K562 (cell line): ENCODE measurements around the gene ITGAV.

Experiments used
- C11orf30 ChIP-seq: fragments of 450-650 bp; IDR thresholded peaks from 2 replicates; pipeline ENCODE4 v1.6.1; 2016; ENCODE audit warnings: low read depth, mild to moderate bottlenecking
- HNRNPLL ChIP-seq: fragments of 200-400 bp; formaldehyde crosslinking; IDR thresholded peaks from 2 replicates; pipeline ENCODE4 v1.6.1; 2017; ENCODE audit warnings: low read length, low read depth, mild to moderate bottlenecking; ENCODE audit not compliant: poor library complexity, severe bottlenecking
- SP2 ChIP-seq: IDR thresholded peaks from 2 replicates; pipeline ENCODE4 v1.6.1; 2011; ENCODE audit warnings: mild to moderate bottlenecking, low read depth, low read length, moderate library complexity; ENCODE audit not compliant: poor library complexity, severe bottlenecking; ENCODE audit errors: extremely low read depth
- ZNF165 ChIP-seq: fragments of 250-450 bp; sonication (Bioruptor Pico); IDR thresholded peaks from 2 replicates; pipeline ENCODE4 v1.4.0; 2020; ENCODE audit warnings: borderline replicate concordance
- TF ChIP-seq, protein P1 (sequence below): fragments of 450-650 bp; formaldehyde crosslinking; IDR thresholded peaks from 2 replicates; pipeline ENCODE4 v1.4.0; 2022; ENCODE audit warnings: missing genetic modification characterization
- TF ChIP-seq, protein P2 (sequence below), 3 experiments: IDR thresholded peaks in 2 of 3; conservative IDR thresholded peaks in 1 of 3; 2 replicates each; pipeline ENCODE4 v1.5.1; 2011 to 2012; ENCODE audit warnings: low read length in 3 of 3, mild to moderate bottlenecking in 3 of 3, control low read depth in 2 of 3, improper control_type of control experiment in 1 of 3, inconsistent platforms in 1 of 3, low read depth in 1 of 3, mixed read lengths in 1 of 3, moderate library complexity in 1 of 3; ENCODE audit not compliant: insufficient read depth in 2 of 3

DNA sequence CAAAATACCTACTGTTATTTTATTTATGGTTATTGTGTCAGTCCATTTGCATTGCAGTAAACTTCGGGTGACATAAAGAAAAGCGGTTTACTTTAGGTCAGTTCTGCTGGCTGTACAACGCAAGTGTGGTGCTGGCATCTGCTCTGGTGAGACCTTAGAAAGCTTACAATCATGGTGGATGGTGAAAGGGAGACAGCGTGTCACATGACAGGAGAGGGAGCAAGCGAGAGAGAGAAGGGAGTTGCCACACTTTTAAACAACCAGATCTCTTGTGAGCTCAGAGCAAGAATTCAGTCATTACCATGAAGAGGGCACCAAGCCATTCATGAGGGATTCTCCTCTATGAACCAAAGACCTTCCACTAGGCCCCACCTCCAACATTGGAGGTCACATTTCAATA is 102.0 kb downstream of the ITGAV start:
- TF ChIP-seq, protein P1, sequence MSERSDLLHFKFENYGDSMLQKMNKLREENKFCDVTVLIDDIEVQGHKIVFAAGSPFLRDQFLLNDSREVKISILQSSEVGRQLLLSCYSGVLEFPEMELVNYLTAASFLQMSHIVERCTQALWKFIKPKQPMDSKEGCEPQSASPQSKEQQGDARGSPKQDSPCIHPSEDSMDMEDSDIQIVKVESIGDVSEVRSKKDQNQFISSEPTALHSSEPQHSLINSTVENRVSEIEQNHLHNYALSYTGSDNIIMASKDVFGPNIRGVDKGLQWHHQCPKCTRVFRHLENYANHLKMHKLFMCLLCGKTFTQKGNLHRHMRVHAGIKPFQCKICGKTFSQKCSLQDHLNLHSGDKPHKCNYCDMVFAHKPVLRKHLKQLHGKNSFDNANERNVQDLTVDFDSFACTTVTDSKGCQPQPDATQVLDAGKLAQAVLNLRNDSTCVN (CRISPR knock-in tag), result no peak
- TF ChIP-seq SP2 (no peak), C11orf30 (no peak), HNRNPLL (no peak), ZNF165 (no peak)
- TF ChIP-seq, protein P2, sequence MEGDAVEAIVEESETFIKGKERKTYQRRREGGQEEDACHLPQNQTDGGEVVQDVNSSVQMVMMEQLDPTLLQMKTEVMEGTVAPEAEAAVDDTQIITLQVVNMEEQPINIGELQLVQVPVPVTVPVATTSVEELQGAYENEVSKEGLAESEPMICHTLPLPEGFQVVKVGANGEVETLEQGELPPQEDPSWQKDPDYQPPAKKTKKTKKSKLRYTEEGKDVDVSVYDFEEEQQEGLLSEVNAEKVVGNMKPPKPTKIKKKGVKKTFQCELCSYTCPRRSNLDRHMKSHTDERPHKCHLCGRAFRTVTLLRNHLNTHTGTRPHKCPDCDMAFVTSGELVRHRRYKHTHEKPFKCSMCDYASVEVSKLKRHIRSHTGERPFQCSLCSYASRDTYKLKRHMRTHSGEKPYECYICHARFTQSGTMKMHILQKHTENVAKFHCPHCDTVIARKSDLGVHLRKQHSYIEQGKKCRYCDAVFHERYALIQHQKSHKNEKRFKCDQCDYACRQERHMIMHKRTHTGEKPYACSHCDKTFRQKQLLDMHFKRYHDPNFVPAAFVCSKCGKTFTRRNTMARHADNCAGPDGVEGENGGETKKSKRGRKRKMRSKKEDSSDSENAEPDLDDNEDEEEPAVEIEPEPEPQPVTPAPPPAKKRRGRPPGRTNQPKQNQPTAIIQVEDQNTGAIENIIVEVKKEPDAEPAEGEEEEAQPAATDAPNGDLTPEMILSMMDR (IDR thresholded peaks at IDR 0.05 in 2 of 3, conservative IDR thresholded peaks at IDR 0.05 in 1 of 3; ENCODE audit: insufficient read depth in 2 of 3, low read depth in 1 of 3, low read length in 3 of 3), result no peak
